GM18867 (cell line): ENCODE results near the gene DPY19L1.
"Not testable (repeated sequence)": the region's sequence is repeated elsewhere in the genome, so short reads cannot be mapped to it uniquely, and the experiment has no call there.

Source experiments
- ATAC-seq: cut with Tn5 transposase; IDR thresholded peaks from one replicate; pipeline ENCODE4 v1.9.1; 2021; ENCODE audit warnings: mild to moderate bottlenecking, moderate library complexity; ENCODE audit not compliant: unreplicated experiment

DPY19L1 gene

GRCh38 chr7:35037211-35037525, at the start of gene DPY19L1:
Gene DPY19L1, minus strand, starts transcription at chr7:35037485. Its CDS starts 91 bp downstream, at chr7:35037394.
- ATAC-seq: no peak

DNA sequence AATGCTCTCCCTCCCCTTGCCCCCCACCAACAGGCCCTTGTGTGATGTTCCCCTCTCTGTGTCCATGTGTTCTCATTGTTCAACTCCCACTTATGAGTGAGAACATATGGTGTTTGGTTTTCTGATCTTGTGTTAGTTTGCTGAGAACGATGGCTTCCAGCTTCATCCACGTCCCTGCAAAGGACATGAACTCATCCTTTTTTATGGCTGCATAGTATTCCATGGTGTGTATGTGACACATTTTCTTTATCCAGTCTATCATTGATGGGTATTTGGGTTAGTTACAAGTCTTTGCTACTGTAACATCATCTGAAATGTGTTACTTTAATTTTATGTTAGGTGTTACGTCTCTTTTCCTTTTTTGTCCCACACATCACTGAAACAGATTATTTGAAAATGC, 42.2 kb upstream of the DPY19L1 start:
- ATAC-seq: not testable (repeated sequence)

- ATAC-seq: not testable (repeated sequence)
Measured at GRCh38 chr7:35074008-35074407, 36.7 kb upstream of the DPY19L1 start.

GRCh38 chr7:35072950-35073827, 35.9 kb upstream of the DPY19L1 start:
- ATAC-seq: not testable (repeated sequence)

- ATAC-seq: not testable (repeated sequence)
Measured at GRCh38 chr7:35069084-35069483, 31.8 kb upstream of the DPY19L1 start.

DNA sequence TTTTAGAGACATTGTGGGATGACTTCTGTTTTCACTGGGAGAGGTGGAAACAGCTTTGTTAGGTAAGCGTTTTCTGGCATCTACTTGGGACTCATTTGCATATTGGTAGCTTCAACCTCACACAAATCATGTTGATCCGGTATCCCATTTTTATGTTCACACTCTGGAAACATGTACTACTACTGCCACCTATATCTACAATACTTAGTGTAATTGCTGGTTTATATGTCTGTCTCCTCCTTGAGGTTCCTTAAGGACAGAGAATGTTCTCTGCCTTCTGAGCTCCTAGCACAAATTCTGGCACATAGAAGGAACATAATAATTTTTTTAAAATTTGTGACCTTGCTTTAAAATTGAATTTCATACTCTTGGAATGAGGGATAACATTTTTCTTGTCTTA, 28.1 kb upstream of the DPY19L1 start:
- not testable (repeated sequence) for ATAC-seq

DNA sequence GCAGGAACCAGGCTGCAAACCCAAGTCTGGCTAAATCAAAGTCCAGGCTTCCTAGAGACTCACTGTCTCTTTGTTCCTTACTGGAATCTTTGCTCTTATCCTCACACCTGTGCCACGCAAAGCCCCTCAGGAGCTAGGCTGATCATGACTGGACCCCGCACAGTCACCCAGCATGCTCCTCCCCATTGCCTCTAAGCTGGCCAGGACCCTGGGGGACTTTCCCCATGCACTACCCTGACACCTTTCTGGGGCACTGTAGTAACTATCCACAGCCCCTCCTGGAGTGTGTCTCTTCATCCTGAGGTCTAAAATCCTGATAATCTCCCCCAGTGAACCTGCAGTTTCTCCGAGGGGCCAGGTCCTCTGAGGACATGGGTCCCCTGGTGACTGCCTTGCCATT, 21.3 kb upstream of the DPY19L1 start:
- ATAC-seq: not testable (repeated sequence)

GRCh38 chr7:35057505-35058451, 20.5 kb upstream of the DPY19L1 start:
- ATAC-seq: not testable (repeated sequence)

DNA sequence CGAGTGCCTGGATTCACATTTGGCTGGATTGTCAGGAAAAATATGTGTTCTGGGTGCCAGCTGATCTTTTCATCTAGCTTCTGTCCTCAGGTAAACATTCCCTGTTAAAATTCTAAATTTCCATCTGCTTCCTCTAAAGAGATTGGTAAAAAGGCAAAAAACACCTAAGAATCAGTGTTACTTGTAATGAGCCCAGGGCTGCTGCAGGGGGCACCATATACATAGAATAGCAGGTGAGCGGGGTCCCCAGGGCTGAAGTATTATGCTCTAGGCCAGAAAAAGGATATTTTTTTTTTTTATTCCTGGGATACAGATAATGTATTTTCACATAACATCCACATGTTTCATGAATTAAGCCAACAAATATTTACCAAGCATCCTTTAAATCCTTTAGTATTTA, 18.4 kb upstream of the DPY19L1 start:
- ATAC-seq: not testable (repeated sequence)

DNA sequence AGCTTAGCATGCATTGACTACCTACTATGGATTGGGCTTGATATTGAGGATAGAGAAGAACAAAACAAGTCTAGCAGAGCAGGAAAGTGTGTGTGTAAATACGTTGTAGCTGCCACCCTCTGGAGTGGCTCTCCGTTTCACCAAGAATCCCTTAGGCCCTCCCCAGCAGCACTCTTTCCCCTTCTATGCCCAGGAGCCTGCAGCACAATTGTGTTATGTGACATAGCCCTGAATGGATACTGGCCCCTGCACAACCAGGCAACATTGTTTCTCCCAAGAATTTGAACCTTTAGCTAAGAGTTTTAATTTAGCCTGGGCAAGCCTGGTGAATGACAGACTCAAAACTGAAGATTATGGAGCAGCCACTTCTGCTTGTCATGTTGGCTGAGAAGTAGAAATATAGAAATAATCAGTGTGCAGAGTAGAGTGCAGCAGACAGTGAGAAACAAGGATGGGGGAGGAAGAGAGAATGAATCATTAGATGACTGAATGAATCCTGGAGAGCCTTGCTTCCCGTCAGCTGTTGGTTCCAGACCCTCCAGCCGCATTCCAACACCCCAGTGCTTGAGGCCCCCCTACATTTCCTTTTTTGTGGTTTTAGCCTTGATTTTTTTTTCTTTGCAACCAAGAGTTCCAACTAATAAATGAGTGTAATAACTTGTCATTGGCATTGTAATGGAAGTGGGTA, 16.3 kb upstream of the DPY19L1 start:
- not testable (repeated sequence) for ATAC-seq

DNA sequence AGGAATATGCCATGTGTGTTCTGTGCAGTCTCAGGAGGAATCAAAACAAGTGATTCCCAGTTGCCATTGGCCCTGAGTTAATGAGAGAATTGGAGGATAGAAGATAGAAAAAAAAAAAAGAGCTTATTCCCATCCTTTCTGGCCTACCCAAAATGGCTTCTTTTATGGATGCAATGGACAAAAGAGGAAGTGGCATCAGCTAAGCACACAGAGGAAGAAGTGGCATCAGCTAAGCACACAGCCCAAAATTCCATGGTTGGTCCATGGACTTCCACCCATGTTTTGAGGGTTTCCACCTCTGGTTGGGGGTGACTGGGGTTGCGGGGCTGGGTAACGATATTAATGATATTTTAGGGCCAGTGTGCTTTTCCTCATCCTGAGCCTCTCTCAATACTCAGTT, 11.1 kb upstream of the DPY19L1 start:
- ATAC-seq: not testable (repeated sequence)

GRCh38 chr7:35047912-35048305, 10.6 kb upstream of the DPY19L1 start:
- not testable (repeated sequence) for ATAC-seq

DNA sequence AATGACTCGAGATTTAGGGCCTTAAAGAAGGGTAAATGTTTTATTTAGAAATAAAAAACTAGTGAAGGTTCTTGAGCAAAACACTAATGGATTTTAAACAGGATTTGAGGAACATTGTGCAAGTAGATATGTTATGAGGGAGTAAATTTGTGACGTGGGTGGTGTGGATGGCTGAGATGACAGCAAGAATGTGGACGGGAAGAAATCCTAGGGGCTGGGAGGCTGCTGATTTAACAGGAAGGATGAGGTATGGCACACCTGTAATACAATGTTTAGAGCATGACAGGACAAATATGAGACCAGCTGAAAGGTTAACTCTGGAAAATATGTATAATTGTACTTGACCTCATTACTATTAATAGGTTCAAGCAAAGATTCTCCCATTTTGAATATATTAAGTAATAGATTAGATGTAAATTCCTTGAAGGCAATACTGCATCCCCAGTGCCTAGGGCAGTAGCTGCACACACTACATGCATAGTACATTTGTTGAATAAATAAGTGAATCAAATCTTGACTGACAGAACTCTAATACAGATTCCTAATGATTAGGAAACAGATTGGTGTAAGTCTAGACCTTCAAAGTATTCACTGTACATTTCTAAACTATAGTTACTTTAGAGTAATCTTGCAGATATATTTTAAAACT, 10.1 kb upstream of the DPY19L1 start:
- not testable (repeated sequence) for ATAC-seq

- ATAC-seq: not testable (repeated sequence)
Measured at GRCh38 chr7:35043301-35043700, 6.0 kb upstream of the DPY19L1 start.

DNA sequence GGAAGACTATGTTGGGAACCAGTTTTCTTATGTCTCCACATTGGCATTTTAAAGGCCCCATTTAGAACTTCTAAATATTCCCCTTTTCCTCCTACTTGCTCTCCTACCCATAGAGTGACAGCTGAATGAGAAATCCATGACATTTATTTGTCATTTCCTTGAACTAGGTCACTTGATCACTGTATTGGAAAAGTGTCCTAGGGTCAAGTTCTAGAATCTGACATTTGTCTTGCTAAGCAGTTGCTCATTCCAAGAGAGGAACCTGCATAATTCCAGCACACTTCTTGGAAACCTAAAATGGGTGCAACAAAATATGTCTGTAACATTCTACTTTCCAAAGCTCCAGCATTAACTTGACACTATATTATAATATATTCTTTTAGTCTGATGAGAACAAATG, 3.6 kb upstream of the DPY19L1 start:
- ATAC-seq: no peak

- ATAC-seq: no peak
Measured at GRCh38 chr7:35039343-35039742, 2.1 kb upstream of the DPY19L1 start.

GRCh38 chr7:35038354-35038753, 1.1 kb upstream of the DPY19L1 start:
- ATAC-seq: no peak

GRCh38 chr7:35037526-35038341, 449 bp upstream of the DPY19L1 start:
- peak; percentile 89 for ATAC-seq

GRCh38 chr7:35036361-35037171, 719 bp downstream of the DPY19L1 start:
- no peak for ATAC-seq
